CD14-positive monocyte (primary cell): Measurements from ENCODE around the gene NPLOC4. TPM values are rescaled to one million over a fixed set of nuclear protein-coding genes. Genes with fewer than 3 reads are reported as not detected.

Source experiments
- DNase-seq, 3 donors: peaks; one replicate each; pipeline ENCODE4 v3.0.0-alpha.2; 2011 to 2022
- H2AFZ ChIP-seq: 2 replicates; pipeline ENCODE4 v1.6.0; 2012; ENCODE audit warnings: mild to moderate bottlenecking, low read depth, low read length, inconsistent platforms; ENCODE audit not compliant: insufficient read depth, poor library complexity, severe bottlenecking
- H3K27ac ChIP-seq, 2 donors: 1 replicate in 1 of 2; 2 replicates in 1 of 2; pipeline ENCODE4 v1.5.1; 2012 to 2013; ENCODE audit warnings: low read length in 2 of 2, control low read depth in 1 of 2, inconsistent platforms in 1 of 2, low read depth in 1 of 2, mild to moderate bottlenecking in 1 of 2
- H3K27me3 ChIP-seq, 2 donors: one replicate each; pipeline versions ENCODE4 v1.6.0 to v1.6.1; 2011 to 2013; ENCODE audit warnings: low read length in 2 of 2; ENCODE audit not compliant: control insufficient read depth in 2 of 2, insufficient read depth in 2 of 2
- H3K36me3 ChIP-seq, 2 donors: replicated peaks in 1 of 2; 1 replicate in 1 of 2; 2 replicates in 1 of 2; pipeline versions ENCODE4 v1.5.1 to v1.6.1; 2012 to 2013; ENCODE audit warnings: low read length in 2 of 2, control low read depth in 1 of 2, inconsistent platforms in 1 of 2, mild to moderate bottlenecking in 1 of 2; ENCODE audit not compliant: insufficient read depth in 2 of 2, control insufficient read depth in 1 of 2
- H3K4me1 ChIP-seq, 2 donors: 1 replicate in 1 of 2; 2 replicates in 1 of 2; pipeline versions ENCODE4 v1.5.1 to v1.6.1; 2012 to 2013; ENCODE audit warnings: low read length in 2 of 2, control low read depth in 1 of 2, inconsistent platforms in 1 of 2, mild to moderate bottlenecking in 1 of 2, moderate library complexity in 1 of 2; ENCODE audit not compliant: insufficient read depth in 2 of 2, control insufficient read depth in 1 of 2
- H3K4me2 ChIP-seq: replicated peaks from 2 replicates; pipeline ENCODE3; 2012; ENCODE audit warnings: low read length, moderate library complexity, mild to moderate bottlenecking; ENCODE audit not compliant: poor library complexity, severe bottlenecking; ENCODE audit errors: extremely low read depth
- H3K4me3 ChIP-seq, 3 experiments: fragments of 200-600 bp in 1 of 3; sonication (generic) in 1 of 3; replicated peaks in 1 of 3; 1 replicate in 2 of 3; 2 replicates in 1 of 3; pipeline ENCODE4 v1.5.1; 2011 to 2013; ENCODE audit warnings: low read length in 3 of 3, mild to moderate bottlenecking in 3 of 3, control low read depth in 2 of 3, low read depth in 2 of 3, inconsistent platforms in 1 of 3, moderate library complexity in 1 of 3
- H3K79me2 ChIP-seq: 2 replicates; pipeline ENCODE4 v1.6.0; 2012; ENCODE audit warnings: mild to moderate bottlenecking, control low read depth, inconsistent platforms, low read length, moderate library complexity; ENCODE audit not compliant: insufficient read depth
- H3K9ac ChIP-seq: 2 replicates; pipeline ENCODE4 v1.6.0; 2017; ENCODE audit warnings: low read length, mild to moderate bottlenecking; ENCODE audit not compliant: insufficient read depth, poor library complexity, severe bottlenecking
- H3K9me3 ChIP-seq, 2 donors: replicated peaks in 1 of 2; 1 replicate in 1 of 2; 2 replicates in 1 of 2; pipeline versions ENCODE4 v1.5.1 to v1.6.1; 2012 to 2013; ENCODE audit warnings: low read length in 2 of 2, control low read depth in 1 of 2; ENCODE audit not compliant: control insufficient read depth in 1 of 2, insufficient read depth in 1 of 2
- H4K20me1 ChIP-seq: 2 replicates; pipeline ENCODE4 v1.6.0; 2012; ENCODE audit warnings: mild to moderate bottlenecking, low read length, control low read depth, moderate library complexity; ENCODE audit not compliant: insufficient read depth
- H3K27ac Mint-ChIP-seq, 7 donors: one replicate each; pipeline ENCODE4 v1.8.0; 2020; ENCODE audit warnings: mild to moderate bottlenecking in 7 of 7, mixed read lengths in 7 of 7, moderate library complexity in 6 of 7, inconsistent platforms in 2 of 7
- H3K27me3 Mint-ChIP-seq, 3 donors: one replicate each; pipeline ENCODE4 v1.8.0; 2021 to 2022; ENCODE audit warnings: low read depth in 3 of 3, mild to moderate bottlenecking in 3 of 3, mixed read lengths in 3 of 3, moderate library complexity in 3 of 3, inconsistent platforms in 1 of 3
- H3K36me3 Mint-ChIP-seq, 2 donors: one replicate each; pipeline ENCODE4 v1.8.0; 2020; ENCODE audit warnings: mixed read lengths in 2 of 2, inconsistent platforms in 1 of 2, mild to moderate bottlenecking in 1 of 2
- H3K4me1 Mint-ChIP-seq: one replicate; pipeline ENCODE4 v1.8.0; 2020; ENCODE audit warnings: mild to moderate bottlenecking, mixed read lengths
- H3K4me3 Mint-ChIP-seq, 2 donors: one replicate each; pipeline ENCODE4 v1.8.0; 2020; ENCODE audit warnings: mild to moderate bottlenecking in 2 of 2, mixed read lengths in 2 of 2, moderate library complexity in 1 of 2
- H3K9me3 Mint-ChIP-seq, 7 donors: one replicate each; pipeline ENCODE4 v1.8.0; 2020 to 2022; ENCODE audit warnings: mixed read lengths in 7 of 7, mild to moderate bottlenecking in 6 of 7, moderate library complexity in 6 of 7, inconsistent platforms in 2 of 7
- WGBS: methylation state at CpG from one replicate; pipeline ENCODE4 v1.1.5; 2013; ENCODE audit warnings: missing lambda C conversion rate; ENCODE audit not compliant: insufficient coverage; 5-methylcytosine and 5-hydroxymethylcytosine counted together
- intact Hi-C, 2 donors: fragments of 100-400 bp; cut with micrococcal nuclease; formaldehyde crosslinking; loops; one replicate each; pipeline versions ENCODE4 v1.15.0 to v1.15.1; 2023
- polyA plus RNA-seq, 3 donors: library from polyadenylated mRNA; depleted of rRNA in 1 of 3; unstranded in 2 of 3; stranded (reverse) in 1 of 3; fragments of 300-500 nt in 2 of 3; fragments of >200 nt in 1 of 3; fragmentation: Illumina TruSeq in 2 of 3; gene quantifications; 1 replicate in 2 of 3; 2 replicates in 1 of 3; pipeline ENCODE4 v1.2.3, GENCODE V29; 2012 to 2021
- TF ChIP-seq, protein P1 (sequence below): fragments of 200-600 bp; IDR thresholded peaks from one replicate; pipeline ENCODE4 v1.8.0; 2022; ENCODE audit warnings: antibody characterized with exemption, mild to moderate bottlenecking

Gene NPLOC4
- polyA plus RNA-seq, 3 donors: 92.1 to 112 (median 106) TPM

DNA sequence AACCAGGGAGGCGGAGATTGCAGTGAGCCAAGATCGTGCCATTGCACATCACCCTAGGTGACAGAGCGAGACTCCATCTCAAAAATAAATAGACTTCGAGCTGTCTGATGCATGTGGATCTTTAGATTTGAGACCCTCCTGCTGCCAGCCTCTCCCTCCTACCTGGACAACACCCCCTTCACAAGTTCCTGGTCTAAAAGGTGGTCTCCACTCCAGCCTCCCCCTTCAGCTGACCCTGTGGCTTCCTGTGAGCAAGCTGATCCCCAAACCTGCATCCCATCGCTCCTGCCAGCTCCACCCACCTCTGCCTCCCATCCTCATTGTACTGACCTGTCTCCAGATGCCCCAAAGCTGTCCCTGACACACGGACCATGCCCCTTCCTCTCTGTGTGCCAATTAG, 57.6 kb downstream of the NPLOC4 start:
- WGBS: 96% methylated on average over 4 of the region's 6 CpGs
- Mint-ChIP-seq H3K36me3 (peaks cover 68 to 90% of the 10 kb centered on the region in 2 donors), H3K27me3 (peaks cover 0 to 2% (median 0%) of the 10 kb centered on the region in 3 donors), H3K9me3 (peaks cover 0 to 2% (median 0%) of the 10 kb centered on the region in 7 donors), H3K4me3 (no peak overlapping the region), H3K27ac (peak overlapping the region in 3 of 7 donors; percentile 59 to 87 (median 72)), H3K4me1 (peaks cover 21% of the 10 kb centered on the region)
- no peak for DNase-seq
- Histone ChIP-seq H3K27me3 (no peaks in the 10 kb centered on the region), H3K4me3 (no peak overlapping the region), H3K9ac (no peak overlapping the region), H3K9me3 (no peaks in the 10 kb centered on the region), H3K79me2 (peaks cover 53% of the 10 kb centered on the region), H4K20me1 (peaks cover 6% of the 10 kb centered on the region), H3K4me2 (no peak overlapping the region), H3K27ac (no peak overlapping the region), H3K4me1 (peaks cover 17 to 18% of the 10 kb centered on the region in 2 donors), H2AFZ (no peak overlapping the region), H3K36me3 (peaks cover 55 to 86% of the 10 kb centered on the region in 2 donors)
- intact Hi-C loops: no loop called here
- TF ChIP-seq, protein P1, sequence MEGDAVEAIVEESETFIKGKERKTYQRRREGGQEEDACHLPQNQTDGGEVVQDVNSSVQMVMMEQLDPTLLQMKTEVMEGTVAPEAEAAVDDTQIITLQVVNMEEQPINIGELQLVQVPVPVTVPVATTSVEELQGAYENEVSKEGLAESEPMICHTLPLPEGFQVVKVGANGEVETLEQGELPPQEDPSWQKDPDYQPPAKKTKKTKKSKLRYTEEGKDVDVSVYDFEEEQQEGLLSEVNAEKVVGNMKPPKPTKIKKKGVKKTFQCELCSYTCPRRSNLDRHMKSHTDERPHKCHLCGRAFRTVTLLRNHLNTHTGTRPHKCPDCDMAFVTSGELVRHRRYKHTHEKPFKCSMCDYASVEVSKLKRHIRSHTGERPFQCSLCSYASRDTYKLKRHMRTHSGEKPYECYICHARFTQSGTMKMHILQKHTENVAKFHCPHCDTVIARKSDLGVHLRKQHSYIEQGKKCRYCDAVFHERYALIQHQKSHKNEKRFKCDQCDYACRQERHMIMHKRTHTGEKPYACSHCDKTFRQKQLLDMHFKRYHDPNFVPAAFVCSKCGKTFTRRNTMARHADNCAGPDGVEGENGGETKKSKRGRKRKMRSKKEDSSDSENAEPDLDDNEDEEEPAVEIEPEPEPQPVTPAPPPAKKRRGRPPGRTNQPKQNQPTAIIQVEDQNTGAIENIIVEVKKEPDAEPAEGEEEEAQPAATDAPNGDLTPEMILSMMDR: no peak

DNA sequence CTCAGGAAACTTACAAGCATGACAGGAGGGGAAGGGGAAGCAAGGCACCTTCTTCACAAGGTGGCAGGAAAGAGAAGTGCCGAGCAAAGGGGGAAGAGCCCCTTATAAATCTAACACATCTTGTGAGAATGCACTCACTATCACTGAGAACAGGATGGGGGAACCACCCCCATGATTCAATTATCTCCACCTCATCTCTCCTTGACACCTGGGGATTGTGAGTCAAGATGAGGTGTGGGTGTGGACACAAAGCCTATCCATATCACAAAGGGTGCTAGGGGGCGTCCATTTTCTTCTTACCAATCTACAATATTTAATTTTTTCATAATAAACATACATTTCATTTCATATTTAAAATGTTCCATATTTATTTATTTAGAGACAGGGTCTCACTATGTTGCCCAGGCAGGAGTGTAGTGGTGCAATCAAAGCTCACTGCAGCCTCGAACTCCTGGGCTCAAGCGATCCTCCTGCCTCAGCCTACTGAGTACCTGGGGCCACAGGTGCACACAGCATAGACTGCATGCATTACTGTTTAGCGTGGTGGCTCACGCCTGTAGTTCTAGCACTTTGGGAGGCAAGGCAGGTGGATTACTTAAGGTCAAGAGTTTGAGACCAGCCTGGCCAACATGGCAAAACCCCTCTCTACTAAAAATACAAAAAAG, 58.2 kb downstream of the NPLOC4 start:
- no peaks in the 10 kb centered on the region for H3K9me3 ChIP-seq
- H2AFZ ChIP-seq: no peak overlapping the region
- TF ChIP-seq, protein P1: no peak
- peaks cover 17 to 18% of the 10 kb centered on the region in 2 donors for H3K4me1 ChIP-seq
- H4K20me1 ChIP-seq: peaks cover 6% of the 10 kb centered on the region
- H3K36me3 Mint-ChIP-seq: peaks cover 68 to 90% of the 10 kb centered on the region in 2 donors
- H3K27ac ChIP-seq: peak overlapping the region in 1 of 2 donors; percentile 81
- peaks cover 55 to 86% of the 10 kb centered on the region in 2 donors for H3K36me3 ChIP-seq
- H3K4me2 ChIP-seq: no peak overlapping the region
- 100% methylated on average over 2 of the region's 6 CpGs for WGBS
- intact Hi-C loops: no loop called here
- no peaks in the 10 kb centered on the region for H3K27me3 ChIP-seq
- H3K27me3 Mint-ChIP-seq: peaks cover 0 to 2% (median 0%) of the 10 kb centered on the region in 3 donors
- H3K9ac ChIP-seq: no peak overlapping the region
- peaks cover 21% of the 10 kb centered on the region for H3K4me1 Mint-ChIP-seq
- DNase-seq: no peak
- peaks cover 58% of the 10 kb centered on the region for H3K79me2 ChIP-seq
- H3K9me3 Mint-ChIP-seq: peaks cover 0 to 2% (median 0%) of the 10 kb centered on the region in 7 donors
- H3K4me3 Mint-ChIP-seq: no peak overlapping the region
- H3K4me3 ChIP-seq: no peak overlapping the region
- peak overlapping the region in 6 of 7 donors; percentile 71 to 96 (median 82) for H3K27ac Mint-ChIP-seq
